SHP77 treated with DMSO at 0.1 percent for 48 hours (cell line): ENCODE measurements around the gene TERF2IP.

Experiments used
- DNase-seq: peaks from one replicate; lab custom pipeline; 2025; lab: John Stamatoyannopoulos, UW

TERF2IP gene

GRCh38 chr16:75647492-75648264, at the start of gene TERF2IP, which contains the start of gene KARS1:
TSS of gene TERF2IP (plus strand) at chr16:75647773. CDS start at chr16:75647883, 110 bp downstream.
TSS of gene KARS1 (minus strand) at chr16:75647665. CDS start at chr16:75647639, 26 bp downstream.
- peak; percentile 94 for DNase-seq

GRCh38 chr16:75599452-75600277, 47.9 kb upstream of the TERF2IP start:
- no peak for DNase-seq

- DNase-seq = no peak
Observed at GRCh38 chr16:75603241-75603640, 44.3 kb upstream of the TERF2IP start.

- DNase-seq = no peak
Observed at GRCh38 chr16:75606507-75606906, 41.1 kb upstream of the TERF2IP start.

GRCh38 chr16:75614066-75614897, 33.3 kb upstream of the TERF2IP start:
- DNase-seq = no peak

GRCh38 chr16:75615619-75616018, 32.0 kb upstream of the TERF2IP start:
- DNase-seq = no peak

- no peak for DNase-seq
Observed at GRCh38 chr16:75616521-75617010, 31.0 kb upstream of the TERF2IP start.

GRCh38 chr16:75617121-75617520, 30.5 kb upstream of the TERF2IP start:
- DNase-seq = no peak

- no peak for DNase-seq
Observed at GRCh38 chr16:75618780-75619179, 28.8 kb upstream of the TERF2IP start.

- DNase-seq = no peak
Observed at GRCh38 chr16:75620326-75621169, 27.0 kb upstream of the TERF2IP start.

GRCh38 chr16:75621170-75621477, 26.4 kb upstream of the TERF2IP start:
- DNase-seq = no peak

- peak; percentile 95 for DNase-seq
Observed at GRCh38 chr16:75622761-75623605, 24.6 kb upstream of the TERF2IP start, which contains the start of gene ADAT1. TSS of gene ADAT1 (minus strand) at chr16:75623281. CDS start at chr16:75620799, 2,482 bp downstream.

- no peak for DNase-seq
Observed at GRCh38 chr16:75624921-75625334, 22.6 kb upstream of the TERF2IP start.

GRCh38 chr16:75626806-75627205, 20.8 kb upstream of the TERF2IP start:
- DNase-seq = no peak

- DNase-seq = no peak
Observed at GRCh38 chr16:75627851-75628250, 19.7 kb upstream of the TERF2IP start.

GRCh38 chr16:75628351-75628750, 19.2 kb upstream of the TERF2IP start:
- no peak for DNase-seq

GRCh38 chr16:75629132-75629531, 18.4 kb upstream of the TERF2IP start:
- no peak for DNase-seq

- no peak for DNase-seq
Observed at GRCh38 chr16:75630052-75630451, 17.5 kb upstream of the TERF2IP start.

- DNase-seq = peak; percentile 91
Observed at GRCh38 chr16:75632857-75633256, 14.7 kb upstream of the TERF2IP start.

GRCh38 chr16:75635036-75635435, 12.5 kb upstream of the TERF2IP start:
- DNase-seq = no peak
